Measurements from ENCODE around the gene EVL.
A peak's percentile ranks its signal among the peaks of the same experiment; 100 is the strongest.
"Not testable (repeated sequence)": the region's sequence is repeated elsewhere in the genome, so short reads cannot be mapped to it uniquely, and the experiment has no call there.

The EVL gene

GRCh38 chr14:100065111-100065871, at the start of gene EVL:
Gene EVL, plus strand, starts transcription at chr14:100065422. Its CDS starts 79 bp downstream, at chr14:100065501.
- DNase-seq (ENCODE audit: low spot score): no peak

GRCh38 chr14:100017553-100017952, 47.7 kb upstream of the EVL start:
- no peak for DNase-seq (ENCODE audit: low spot score)

GRCh38 chr14:100018054-100018453, 47.2 kb upstream of the EVL start:
- no peak for DNase-seq (ENCODE audit: low spot score)

GRCh38 chr14:100018482-100018881, 46.7 kb upstream of the EVL start:
- no peak for DNase-seq (ENCODE audit: low spot score)

- DNase-seq (ENCODE audit: low spot score): no peak
These were observed 46.0 kb upstream of the EVL start for GRCh38 chr14:100019156-100019744.

GRCh38 chr14:100020629-100021028, 44.6 kb upstream of the EVL start:
- DNase-seq (ENCODE audit: low spot score): no peak

GRCh38 chr14:100022772-100023451, 42.3 kb upstream of the EVL start:
- no peak for DNase-seq (ENCODE audit: low spot score)

- no peak for DNase-seq (ENCODE audit: low spot score)
These were observed 40.1 kb upstream of the EVL start for GRCh38 chr14:100025111-100025510.

GRCh38 chr14:100027771-100028490, 37.3 kb upstream of the EVL start:
- no peak for DNase-seq (ENCODE audit: low spot score)

GRCh38 chr14:100028990-100029677, 36.1 kb upstream of the EVL start:
- no peak for DNase-seq (ENCODE audit: low spot score)

GRCh38 chr14:100030006-100030405, 35.2 kb upstream of the EVL start:
- DNase-seq (ENCODE audit: low spot score): not testable (repeated sequence)

GRCh38 chr14:100030452-100031153, 34.6 kb upstream of the EVL start:
- no peak for DNase-seq (ENCODE audit: low spot score)

GRCh38 chr14:100031506-100032281, 33.5 kb upstream of the EVL start:
- peak; percentile 94 for DNase-seq (ENCODE audit: low spot score)

- DNase-seq (ENCODE audit: low spot score): no peak
These were observed 32.5 kb upstream of the EVL start for GRCh38 chr14:100032738-100033137.

GRCh38 chr14:100033347-100034075, 31.7 kb upstream of the EVL start:
- no peak for DNase-seq (ENCODE audit: low spot score)

- no peak for DNase-seq (ENCODE audit: low spot score)
These were observed 30.8 kb upstream of the EVL start for GRCh38 chr14:100034468-100034867.

GRCh38 chr14:100034961-100035500, 30.2 kb upstream of the EVL start:
- DNase-seq (ENCODE audit: low spot score): no peak

GRCh38 chr14:100035700-100036099, 29.5 kb upstream of the EVL start:
- no peak for DNase-seq (ENCODE audit: low spot score)

- no peak for DNase-seq (ENCODE audit: low spot score)
These were observed 27.9 kb upstream of the EVL start for GRCh38 chr14:100037353-100037752.

GRCh38 chr14:100038065-100038464, 27.2 kb upstream of the EVL start:
- no peak for DNase-seq (ENCODE audit: low spot score)
